SH-SY5Y (cell line): ENCODE results near the gene TLR4.

ENCODE experiments used
- GATA2 ChIP-seq: IDR thresholded peaks from 2 replicates; pipeline ENCODE4 v1.6.1; 2011; ENCODE audit warnings: mild to moderate bottlenecking, low read depth, low read length
- GATA3 ChIP-seq: IDR thresholded peaks from 2 replicates; pipeline ENCODE4 v1.6.1; 2011; ENCODE audit warnings: low read depth, mild to moderate bottlenecking, low read length, moderate library complexity

DNA sequence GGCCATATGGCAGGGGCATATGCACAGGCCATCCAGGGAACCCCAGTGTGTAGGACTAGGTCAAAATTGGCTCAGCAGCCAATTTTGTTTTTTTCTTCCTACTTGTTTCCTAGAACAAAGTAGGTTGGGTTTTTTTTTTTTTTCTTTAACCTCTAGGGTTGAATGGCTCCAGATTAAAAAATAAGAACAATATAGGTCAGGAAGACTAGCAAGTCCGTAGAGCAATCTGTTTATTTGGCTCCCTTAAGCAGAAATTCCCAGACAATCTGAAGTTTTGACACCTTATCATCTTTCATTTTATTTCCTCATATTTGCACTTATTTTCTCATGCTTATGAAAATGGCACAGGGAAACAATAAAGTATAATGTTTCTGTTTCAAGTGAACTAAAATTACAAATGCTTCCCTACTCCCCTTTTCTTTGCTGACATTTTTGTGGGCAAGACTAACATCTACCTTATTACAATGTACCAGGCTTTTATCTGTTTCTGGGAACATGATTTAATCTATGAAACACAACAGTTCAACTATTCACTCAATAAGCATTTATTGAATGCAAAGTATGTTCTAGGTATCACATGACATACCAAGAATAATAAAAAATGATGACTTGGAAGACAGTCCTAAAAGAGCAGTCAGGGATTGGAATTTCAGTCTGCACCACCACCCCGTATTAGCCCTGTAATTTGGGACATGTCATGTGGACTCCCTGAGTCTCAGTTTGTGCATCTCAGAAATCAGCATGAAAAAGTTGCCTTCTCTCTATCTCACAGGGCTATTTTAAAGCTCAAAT is 30.5 kb downstream of the TLR4 start:
- TF ChIP-seq GATA3 (no peak), GATA2 (no peak)
